H7 (cell line): Measurements from ENCODE around the gene BCO2. TPM values are rescaled to one million over a fixed set of nuclear protein-coding genes. Genes with fewer than 3 reads are reported as not detected.
A peak's percentile ranks its signal among the peaks of the same experiment; 100 is the strongest.
"Not testable (repeated sequence)": the region's sequence is repeated elsewhere in the genome, so short reads cannot be mapped to it uniquely, and the experiment has no call there.

Experiments
- DNase-seq: peaks from one replicate; pipeline ENCODE4 v3.0.0; 2012
- H3K27me3 ChIP-seq: 2 replicates; pipeline ENCODE4 v1.6.0; 2011; ENCODE audit warnings: mild to moderate bottlenecking, low read length; ENCODE audit not compliant: control insufficient read depth, insufficient read depth
- H3K36me3 ChIP-seq: replicated peaks from 2 replicates; pipeline ENCODE4 v1.5.1; 2011; ENCODE audit warnings: low read length; ENCODE audit not compliant: control insufficient read depth, insufficient read depth
- H3K4me3 ChIP-seq: 2 replicates; pipeline ENCODE4 v1.5.1; 2011; ENCODE audit warnings: low read depth, mild to moderate bottlenecking, control low read depth, low read length, moderate library complexity; ENCODE audit not compliant: insufficient read depth
- total RNA-seq: library from RNA; depleted of rRNA; stranded (reverse); fragments of >200 nt; shearing (Covaris generic); gene quantifications from 2 replicates; pipeline ENCODE4 v1.2.3, GENCODE V29; 2014

The BCO2 gene
- total RNA-seq, 1 experiment from 2014 or later = 0.48 TPM

- DNase-seq, H3K27me3 ChIP-seq, H3K4me3 ChIP-seq, H3K36me3 ChIP-seq: not testable (repeated sequence)
Observed at GRCh38 chr11:112162200-112162599, 13.1 kb upstream of the BCO2 start.

DNA sequence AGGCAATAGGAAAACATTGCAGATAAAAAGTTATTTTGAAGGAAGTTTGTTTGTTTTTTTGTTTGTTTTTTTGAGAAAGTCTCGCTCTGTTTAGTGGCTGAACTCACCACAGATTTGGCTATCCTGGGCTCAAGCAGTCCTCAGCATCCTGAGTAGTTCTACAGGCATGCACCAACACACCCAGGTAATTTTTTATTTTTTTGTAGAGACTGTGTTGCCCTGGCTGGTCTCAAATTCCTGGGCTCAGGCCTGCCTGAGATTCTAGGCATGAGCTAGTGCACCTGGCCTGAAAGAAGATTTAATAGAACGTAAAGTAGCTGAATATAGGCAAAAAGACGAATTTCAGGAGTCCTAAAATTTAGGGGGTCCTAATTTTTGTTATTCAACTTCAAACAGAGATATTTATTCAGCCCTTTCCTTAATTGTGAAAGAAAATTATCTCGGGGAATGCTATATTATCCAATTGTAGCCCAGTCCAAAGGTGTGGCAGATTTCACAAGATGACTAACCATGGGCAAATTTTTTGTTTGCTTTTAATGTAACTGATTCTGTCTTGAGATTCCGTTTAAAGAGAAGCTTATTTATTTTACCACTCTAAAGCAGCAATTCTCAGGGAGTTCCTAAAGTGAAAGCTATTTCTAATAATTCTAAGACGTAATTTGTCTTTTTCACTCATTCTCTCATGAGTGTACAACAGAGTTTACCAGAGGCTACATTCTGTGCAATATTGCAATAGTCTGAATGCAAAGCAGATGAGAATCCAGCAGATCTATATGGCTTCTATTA lies 12.4 kb upstream of the BCO2 start:
- no peaks in the 10 kb centered on the region for H3K36me3 ChIP-seq
- DNase-seq = no peak
- no peak overlapping the region for H3K4me3 ChIP-seq
- H3K27me3 ChIP-seq = no peaks in the 10 kb centered on the region

- H3K36me3 ChIP-seq = no peaks in the 10 kb centered on the region
- peak; percentile 69 for DNase-seq
- H3K4me3 ChIP-seq = no peak within 1 kb of the TSS
Observed at GRCh38 chr11:112163875-112164685, 11.2 kb upstream of the BCO2 start, which contains the start of gene IL18. Gene IL18, minus strand, starts transcription at chr11:112164094. Its CDS starts 9,041 bp downstream, at chr11:112155053.

DNA sequence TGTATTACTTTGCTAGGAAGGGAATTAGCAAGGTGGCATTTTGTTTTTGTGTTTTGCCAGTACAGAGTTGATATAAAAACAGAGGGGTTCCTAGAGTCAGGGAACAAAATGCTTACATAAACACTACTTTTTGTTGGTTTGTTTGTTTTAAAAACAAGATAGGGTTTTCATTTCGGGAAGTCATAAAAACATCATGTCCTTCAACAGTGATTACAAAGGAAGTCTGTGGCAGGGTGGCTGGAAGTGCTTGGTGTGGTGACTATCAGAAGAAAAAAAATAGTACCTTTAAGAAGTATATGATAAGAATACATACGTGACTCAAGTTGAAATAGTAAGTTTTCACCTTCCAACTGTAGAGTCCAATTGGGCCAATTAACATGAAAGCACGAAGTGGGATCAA lies 10.3 kb upstream of the BCO2 start:
- DNase-seq = no peak
- no peaks in the 10 kb centered on the region for H3K27me3 ChIP-seq
- no peaks in the 10 kb centered on the region for H3K36me3 ChIP-seq
- H3K4me3 ChIP-seq = no peak overlapping the region

More at GRCh38 chr11:112163875-112164685, 11.2 kb upstream of the BCO2 start, which contains the start of gene IL18:
- H3K27me3 ChIP-seq = no peaks in the 10 kb centered on the region

DNA sequence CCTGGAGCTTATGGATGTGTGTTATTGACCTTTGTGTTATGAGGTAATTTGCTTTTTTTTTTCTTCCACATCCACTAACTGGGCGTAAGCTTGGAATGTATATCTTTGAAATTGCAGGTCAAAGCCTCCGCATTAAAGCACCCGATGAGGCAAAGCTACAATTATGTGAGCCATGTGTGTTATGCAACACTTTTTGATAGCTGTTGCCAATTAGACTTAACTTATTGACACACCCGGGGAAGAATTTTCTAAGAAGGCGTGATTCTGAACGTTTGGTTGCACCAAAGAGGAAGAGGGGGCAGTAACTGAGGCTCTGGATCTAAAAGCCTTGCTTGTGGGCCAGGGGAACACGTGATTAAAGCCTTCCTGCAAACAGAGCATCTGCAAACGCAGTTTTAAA lies 8.8 kb upstream of the BCO2 start:
- DNase-seq = no peak
- no peak overlapping the region for H3K4me3 ChIP-seq
- H3K36me3 ChIP-seq = no peaks in the 10 kb centered on the region
- H3K27me3 ChIP-seq = no peaks in the 10 kb centered on the region

DNA sequence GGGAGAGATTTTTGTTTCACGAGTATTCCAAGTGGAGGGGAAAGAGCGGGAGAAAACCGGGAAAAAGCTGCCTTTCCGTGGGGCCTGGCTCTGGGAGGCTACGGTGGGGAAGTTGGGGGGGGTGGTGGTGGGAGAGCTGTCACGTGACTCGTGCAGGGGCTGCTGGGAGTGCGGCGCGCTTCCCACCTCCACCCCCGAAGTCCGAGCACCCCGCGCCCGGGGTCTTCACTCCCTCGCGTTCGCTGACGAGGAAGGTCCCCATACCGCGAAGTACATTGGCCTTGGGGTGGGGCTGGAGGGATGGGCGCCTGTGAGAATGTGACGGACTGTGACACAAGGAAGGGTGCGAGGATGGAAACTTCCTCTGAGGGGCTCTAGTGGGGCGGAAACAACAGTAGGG lies 8.2 kb upstream of the BCO2 start, which contains the start of gene TEX12:
TSS of gene TEX12 (plus strand) at position 228 of the 400 bp plus-strand sequence. CDS start 1,897 bp downstream, outside the sequence.
- Histone ChIP-seq H3K36me3 (no peaks in the 10 kb centered on the region), H3K27me3 (no peaks in the 10 kb centered on the region), H3K4me3 (no peak within 1 kb of the TSS)
- no peak for DNase-seq

GRCh38 chr11:112172362-112172994 lies 2.8 kb upstream of the BCO2 start:
- no peaks in the 10 kb centered on the region for H3K27me3 ChIP-seq
- H3K4me3 ChIP-seq = no peak overlapping the region
- DNase-seq = no peak
- H3K36me3 ChIP-seq = no peaks in the 10 kb centered on the region

DNA sequence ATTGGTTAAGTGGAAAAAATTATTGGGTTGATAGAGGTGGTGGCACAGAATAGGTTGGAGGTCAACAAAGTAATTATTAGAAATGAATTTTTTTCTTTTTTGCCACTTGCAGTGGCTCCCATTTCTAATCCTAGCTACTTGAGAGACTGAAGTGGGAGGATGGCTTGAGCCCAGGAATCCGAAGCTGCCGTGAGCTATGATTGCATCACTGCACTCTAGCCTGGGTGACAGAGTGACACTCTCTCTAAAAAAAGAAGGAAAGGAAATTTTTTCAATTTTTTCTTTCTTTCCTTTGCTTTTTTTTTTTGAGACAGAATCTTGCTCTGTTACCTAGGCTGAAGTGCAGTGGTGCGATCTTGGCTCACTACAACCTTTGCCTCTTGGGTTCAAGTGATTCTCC lies 2.2 kb upstream of the BCO2 start:
- H3K36me3 ChIP-seq = no peaks in the 10 kb centered on the region
- H3K27me3 ChIP-seq = no peaks in the 10 kb centered on the region
- DNase-seq = no peak
- no peak overlapping the region for H3K4me3 ChIP-seq

DNA sequence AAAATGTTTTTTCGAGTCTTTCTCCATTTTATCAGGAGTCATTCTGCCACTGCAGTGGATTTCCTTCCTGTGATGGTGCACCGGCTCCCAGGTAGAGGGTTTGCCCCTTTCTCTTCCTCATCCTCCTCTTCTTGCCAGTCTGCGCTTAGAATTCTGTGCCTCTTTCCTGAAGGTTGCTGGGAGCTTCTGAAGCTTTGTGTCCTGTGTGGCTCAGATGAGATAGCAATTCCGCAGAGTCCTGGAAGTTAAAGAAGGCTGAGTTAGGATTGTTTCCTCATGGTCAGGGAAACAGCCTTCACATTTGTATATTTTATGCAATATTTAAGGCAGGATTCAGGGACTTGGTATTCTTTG lies 264 bp downstream of the BCO2 start:
- no peak for DNase-seq
- Histone ChIP-seq H3K4me3 (no peak overlapping the region), H3K27me3 (no peaks in the 10 kb centered on the region), H3K36me3 (no peaks in the 10 kb centered on the region)

- H3K4me3 ChIP-seq = no peak overlapping the region
- no peaks in the 10 kb centered on the region for H3K36me3 ChIP-seq
- H3K27me3 ChIP-seq = no peaks in the 10 kb centered on the region
- no peak for DNase-seq
Observed at GRCh38 chr11:112176077-112176476, 765 bp downstream of the BCO2 start.

DNA sequence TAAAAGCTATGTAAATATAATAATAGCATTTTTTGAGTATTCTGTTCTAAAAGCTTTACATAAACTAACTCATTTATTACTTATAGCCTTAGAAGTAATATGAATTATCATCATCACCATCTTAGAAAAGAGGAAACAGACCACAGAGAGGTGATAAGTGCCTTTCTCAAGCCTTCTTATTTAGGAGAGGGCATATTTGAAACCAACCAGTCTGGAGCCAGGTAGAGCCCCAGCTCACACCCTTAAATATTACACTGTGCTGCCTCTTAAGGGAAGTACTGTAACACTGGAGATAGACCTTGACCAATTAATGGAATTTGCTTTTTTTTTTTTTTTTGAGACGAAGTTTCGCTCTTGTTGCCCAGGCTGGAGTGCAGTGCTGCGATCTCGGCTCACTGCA lies 2.3 kb downstream of the BCO2 start:
- Histone ChIP-seq H3K36me3 (no peaks in the 10 kb centered on the region), H3K4me3 (no peak overlapping the region), H3K27me3 (no peaks in the 10 kb centered on the region)
- DNase-seq = no peak

- no peak overlapping the region for H3K4me3 ChIP-seq
- H3K27me3 ChIP-seq = no peaks in the 10 kb centered on the region
- H3K36me3 ChIP-seq = no peaks in the 10 kb centered on the region
- DNase-seq = no peak
Observed at GRCh38 chr11:112178428-112178827, 3.1 kb downstream of the BCO2 start.

- DNase-seq = no peak
- Histone ChIP-seq H3K4me3 (no peak overlapping the region), H3K36me3 (no peaks in the 10 kb centered on the region), H3K27me3 (no peaks in the 10 kb centered on the region)
Observed at GRCh38 chr11:112178936-112179335, 3.6 kb downstream of the BCO2 start.

GRCh38 chr11:112179601-112180000 lies 4.3 kb downstream of the BCO2 start:
- no peak overlapping the region for H3K4me3 ChIP-seq

GRCh38 chr11:112182867-112183266 lies 7.6 kb downstream of the BCO2 start:
- Histone ChIP-seq H3K36me3 (no peaks in the 10 kb centered on the region), H3K27me3 (no peaks in the 10 kb centered on the region), H3K4me3 (no peak overlapping the region)
- DNase-seq = no peak

More at GRCh38 chr11:112179601-112180000, 4.3 kb downstream of the BCO2 start:
- Histone ChIP-seq H3K36me3 (no peaks in the 10 kb centered on the region), H3K27me3 (no peaks in the 10 kb centered on the region)
- DNase-seq = no peak
